Activated T-helper 1 cell treated with anti-CD3 and anti-CD28 coated beads, Interleukin-2, amount 50 U/mL, for 16 hours (primary cell): ENCODE results near the gene ZNF383.

ENCODE experiments used
- DNase-seq, 2 donors: peaks; one replicate each; pipeline ENCODE4 v3.0.0-alpha.2; 2020; ENCODE audit warnings: low read depth in 1 of 2, low spot score in 1 of 2

The ZNF383 gene

GRCh38 chr19:37292998-37293939 lies 75.3 kb downstream of the ZNF383 start:
- peak in 1 of 2 donors; percentile 34 for DNase-seq

- DNase-seq: peak in 1 of 2 donors; percentile 38
These were observed 76.2 kb downstream of the ZNF383 start for GRCh38 chr19:37294246-37294645.
